HTR-8/SVneo (cell line): ENCODE data around the gene KCNJ4.

Experiments
- DNase-seq: peaks from one replicate; pipeline ENCODE4 v3.0.0; 2011; ENCODE audit warnings: low spot score, mixed read lengths; ENCODE audit not compliant: insufficient read length
- FAIRE-seq: peaks from 2 replicates; lab custom pipeline; 2011; peaks lifted over from hg19 to GRCh38; lab: Jason Lieb, UNC

KCNJ4 gene

DNA sequence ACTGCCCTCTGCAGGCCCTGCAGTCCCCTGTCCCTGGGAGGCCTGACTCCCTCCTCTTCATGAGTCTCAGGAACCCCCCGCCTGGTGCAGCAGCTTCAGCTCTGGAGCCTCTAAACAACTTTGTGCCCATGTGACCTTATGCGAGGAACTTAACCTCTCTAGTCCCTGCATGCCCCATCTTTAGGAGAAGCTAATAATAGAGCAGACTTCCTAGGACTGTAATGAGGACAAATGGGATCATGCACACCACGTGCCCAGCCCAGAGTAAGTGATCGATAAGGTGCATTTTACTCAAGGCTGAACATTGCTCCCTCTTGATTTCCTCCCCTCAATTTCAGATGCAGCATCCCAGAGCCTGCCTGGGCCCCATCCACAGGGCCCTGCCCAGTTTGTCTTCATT, 19.0 kb downstream of the KCNJ4 start:
- DNase-seq (no peak), FAIRE-seq (no peak)

DNA sequence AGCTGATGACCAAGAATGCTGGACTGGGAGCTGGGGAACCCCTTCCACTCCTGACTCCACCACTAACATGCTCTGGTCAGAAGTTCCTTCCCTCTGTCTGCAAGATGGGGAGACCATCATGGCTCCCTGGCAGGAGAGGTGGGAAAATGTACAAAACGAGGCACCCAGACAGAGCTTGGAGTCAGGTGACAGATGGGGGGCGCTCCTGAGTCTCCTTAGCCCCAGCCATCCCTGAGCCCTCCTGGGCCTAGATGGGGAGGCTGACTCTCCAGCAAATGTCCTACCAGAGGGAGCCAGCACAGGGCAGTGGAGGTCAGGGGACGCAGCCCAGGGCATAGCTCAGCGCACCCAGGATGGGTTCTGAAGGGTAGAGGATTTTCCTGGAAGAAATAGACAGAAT, 20.0 kb downstream of the KCNJ4 start:
- no peak for FAIRE-seq
- no peak for DNase-seq

DNA sequence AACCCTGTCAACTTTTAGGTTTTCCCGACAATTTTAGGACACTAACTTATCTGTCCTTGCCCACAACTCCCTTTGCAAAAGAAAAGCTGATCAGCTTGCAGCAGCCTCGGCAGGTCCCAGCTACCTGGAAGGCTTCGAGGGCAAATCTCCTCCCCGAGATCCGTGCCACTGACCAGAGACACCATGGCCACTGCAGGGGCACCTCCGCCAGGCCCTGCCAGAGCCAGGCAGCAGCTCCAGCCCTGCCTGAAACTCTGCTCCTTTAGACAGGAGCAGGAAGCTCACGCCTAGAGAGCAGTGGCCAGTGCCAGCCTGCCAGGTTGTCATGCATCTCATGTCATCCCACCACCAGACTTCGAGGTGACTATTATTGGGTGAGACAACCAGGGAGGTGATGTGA, 21.1 kb downstream of the KCNJ4 start:
- FAIRE-seq (no peak), DNase-seq (no peak)

DNA sequence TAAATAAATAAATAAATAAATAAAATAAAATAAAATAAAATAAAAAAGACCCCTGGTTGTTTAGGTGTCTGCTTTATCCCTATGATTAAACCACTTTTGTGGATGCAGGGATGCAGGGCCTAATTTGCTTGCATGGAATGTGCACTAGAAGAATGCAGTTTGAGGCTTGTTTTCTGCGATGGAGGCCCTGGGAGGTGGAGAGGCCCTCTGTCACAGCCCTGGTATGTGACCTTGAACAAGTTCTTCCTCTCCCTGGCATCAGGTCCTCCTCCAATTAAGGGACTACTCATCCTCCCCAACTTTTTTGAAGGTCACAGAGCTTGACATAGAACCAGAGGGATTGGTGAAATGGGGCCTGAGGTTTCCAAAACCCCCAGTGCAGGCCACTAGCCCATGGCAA, 22.7 kb downstream of the KCNJ4 start:
- DNase-seq (no peak), FAIRE-seq (no peak)

DNA sequence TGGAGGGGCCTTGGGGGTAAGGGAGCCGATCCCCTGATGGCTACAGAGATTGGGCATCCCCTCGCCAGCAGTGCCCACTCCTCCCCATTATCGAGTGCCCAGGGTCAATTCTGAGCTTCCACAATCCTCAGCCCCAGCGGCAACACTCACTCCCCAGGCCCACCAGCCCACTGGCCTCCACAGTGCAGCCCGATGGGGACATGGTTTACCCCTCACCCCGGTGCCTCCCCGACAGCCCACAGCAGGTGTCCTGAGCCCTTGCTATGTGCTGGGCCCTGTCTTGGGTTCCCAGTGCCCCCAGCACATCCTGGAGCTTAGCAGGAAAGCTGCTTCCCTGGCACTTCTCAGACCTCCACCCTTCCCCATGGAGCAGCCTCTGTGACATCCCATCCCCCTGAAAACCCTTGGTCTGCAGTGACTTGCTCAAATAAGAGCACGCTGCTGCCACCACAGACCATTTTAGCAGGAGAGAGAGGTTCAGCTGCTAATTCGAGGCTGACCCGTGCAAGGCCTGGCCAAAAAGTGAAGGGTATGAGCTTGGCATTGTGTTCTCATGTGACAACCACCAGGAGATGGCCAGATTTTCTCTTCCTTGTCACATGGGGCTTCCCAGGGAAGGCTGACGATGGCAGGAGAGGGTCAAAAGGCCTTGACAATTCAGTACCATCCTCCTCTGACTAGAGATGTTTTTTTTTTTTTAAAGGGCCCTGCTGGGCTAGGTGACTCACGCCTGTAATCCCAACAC, 23.6 kb downstream of the KCNJ4 start:
- FAIRE-seq = no peak

DNA sequence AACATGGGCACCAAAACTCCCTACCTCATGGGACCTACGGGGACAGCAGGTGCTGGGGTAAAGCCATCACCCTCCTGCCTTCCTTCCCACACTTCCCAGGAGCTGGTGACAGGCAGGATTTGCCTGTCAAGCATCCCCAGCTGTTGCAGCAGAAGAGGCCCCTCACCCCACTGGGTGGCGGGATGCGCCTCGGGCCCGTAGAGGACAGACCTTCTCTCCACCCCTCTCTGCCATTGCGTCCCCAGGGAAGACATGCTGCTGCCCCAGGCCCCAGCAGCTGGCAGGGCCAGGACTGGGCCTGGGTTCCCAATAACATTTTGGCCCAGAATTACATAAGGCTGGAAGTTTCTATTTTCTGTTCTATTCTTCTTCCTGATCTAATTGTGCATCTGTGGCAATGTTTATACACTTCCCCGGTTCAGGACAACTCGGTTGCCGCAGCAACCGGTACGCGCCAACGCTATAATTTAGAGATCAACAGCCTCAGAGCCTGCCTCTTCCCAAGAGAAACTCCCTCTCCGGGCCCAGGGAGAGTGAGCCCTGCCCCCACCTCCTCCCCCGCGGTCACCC, 25.4 kb downstream of the KCNJ4 start:
- FAIRE-seq (no peak), DNase-seq (no peak)

More for the DNA sequence above, 23.6 kb downstream of the KCNJ4 start:
- no peak for DNase-seq

DNA sequence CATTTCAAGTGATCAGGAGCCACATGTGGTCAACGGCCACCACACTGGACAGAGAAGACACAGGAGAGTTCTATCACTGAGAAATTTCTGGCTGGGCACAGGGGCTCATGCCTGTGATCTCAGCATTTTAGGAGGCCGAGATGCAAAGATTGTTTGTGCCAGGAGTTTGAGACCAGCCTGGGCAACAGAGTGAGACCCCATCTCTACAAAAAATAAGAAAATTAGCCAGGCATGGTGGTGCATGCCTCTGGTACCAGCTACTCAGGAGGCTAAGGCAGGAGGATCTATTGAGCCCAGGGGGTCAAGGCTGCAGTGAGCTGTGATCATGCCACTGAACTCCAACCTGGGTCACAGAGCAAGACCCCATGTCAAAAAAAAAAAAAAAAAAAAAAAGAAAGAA, 26.3 kb downstream of the KCNJ4 start:
- DNase-seq (no peak), FAIRE-seq (no peak)

DNA sequence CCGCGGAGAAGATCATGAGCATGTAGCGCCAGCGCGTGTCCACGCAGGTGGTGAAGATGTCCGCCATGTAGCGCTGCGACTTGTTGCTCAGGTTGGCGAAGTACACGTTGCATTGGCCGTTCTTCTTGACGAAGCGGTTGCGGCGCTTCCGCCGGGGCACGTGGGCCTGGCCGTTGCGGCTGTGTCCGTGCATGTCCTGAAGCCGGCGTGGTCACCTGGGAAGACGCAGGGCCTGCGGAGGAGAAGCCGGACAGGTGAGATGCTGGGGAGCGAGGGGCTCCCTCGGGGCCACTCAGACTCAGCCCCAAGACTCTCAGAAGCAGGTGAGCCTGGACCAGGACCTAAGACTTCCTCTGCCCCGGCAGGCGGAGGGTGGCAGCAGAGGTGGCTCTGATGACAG, 27.1 kb downstream of the KCNJ4 start:
- FAIRE-seq = no peak

DNA sequence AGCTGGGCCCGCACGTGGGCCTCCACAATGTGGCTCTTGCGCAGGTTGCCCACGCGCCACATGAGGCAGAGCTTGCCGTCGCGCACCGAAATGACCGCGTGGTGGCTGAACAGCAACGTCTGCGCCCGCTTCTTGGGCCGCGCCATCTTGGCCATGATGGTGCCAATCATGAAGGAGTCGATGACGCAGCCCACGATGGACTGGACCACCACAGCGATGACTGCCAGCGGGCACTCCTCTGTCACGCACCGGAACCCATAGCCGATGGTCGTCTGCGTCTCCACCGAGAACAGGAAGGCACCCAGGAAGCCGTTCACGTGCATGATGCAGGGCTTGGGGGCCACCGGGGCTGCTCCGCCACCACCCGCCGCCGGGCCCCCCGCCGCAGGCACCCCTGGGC, 27.5 kb downstream of the KCNJ4 start:
- FAIRE-seq (no peak), DNase-seq (no peak)

More for the DNA sequence above, 27.1 kb downstream of the KCNJ4 start:
- DNase-seq = no peak

DNA sequence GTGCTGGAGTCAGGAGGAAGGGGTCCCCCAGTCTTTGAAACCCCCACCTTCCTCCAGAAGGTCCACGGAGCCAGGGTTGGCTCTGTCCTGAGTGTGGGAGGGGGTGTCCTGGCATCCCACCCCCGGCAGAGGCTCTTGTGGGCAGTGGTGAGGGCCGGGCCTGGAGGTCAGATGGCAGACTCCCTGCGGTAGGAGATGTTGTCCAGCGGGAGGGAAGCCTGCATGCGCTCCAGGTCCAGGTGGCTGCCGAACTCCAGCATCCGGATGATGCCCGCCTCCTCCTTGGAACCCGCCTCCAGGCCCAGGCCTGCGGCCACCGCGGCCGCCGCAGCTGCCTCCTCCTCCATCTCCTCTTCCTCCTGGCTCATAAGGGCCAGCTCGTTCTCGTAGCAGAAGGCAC, 28.4 kb downstream of the KCNJ4 start:
- DNase-seq = no peak
- no peak for FAIRE-seq

DNA sequence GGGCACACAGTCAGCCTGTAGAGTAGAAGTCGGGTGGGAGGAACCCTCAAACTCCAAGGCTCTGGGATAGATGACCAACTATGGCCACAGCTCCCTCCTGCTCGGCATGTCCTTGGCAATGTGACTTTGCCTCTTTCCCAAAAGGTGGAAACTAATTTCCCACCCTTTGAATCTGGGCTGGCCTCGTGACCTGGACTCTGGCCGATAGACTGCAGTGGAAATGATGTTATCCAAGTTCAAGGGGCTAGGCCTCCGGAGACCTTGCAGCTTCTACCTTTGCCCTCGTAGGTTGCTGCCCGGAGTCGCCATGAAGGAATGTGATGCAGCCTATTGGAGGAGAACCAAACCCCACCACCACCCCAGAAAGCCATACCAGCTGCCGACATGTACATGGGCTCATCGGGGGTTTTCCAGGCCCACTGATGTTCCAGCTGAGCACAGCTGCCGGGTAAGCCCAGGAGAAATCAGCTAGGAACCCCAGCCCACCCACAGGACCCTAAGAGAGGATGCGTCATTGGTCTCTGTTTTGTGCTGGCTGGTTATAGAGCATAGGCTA, 30.4 kb downstream of the KCNJ4 start:
- DNase-seq (no peak), FAIRE-seq (no peak)

DNA sequence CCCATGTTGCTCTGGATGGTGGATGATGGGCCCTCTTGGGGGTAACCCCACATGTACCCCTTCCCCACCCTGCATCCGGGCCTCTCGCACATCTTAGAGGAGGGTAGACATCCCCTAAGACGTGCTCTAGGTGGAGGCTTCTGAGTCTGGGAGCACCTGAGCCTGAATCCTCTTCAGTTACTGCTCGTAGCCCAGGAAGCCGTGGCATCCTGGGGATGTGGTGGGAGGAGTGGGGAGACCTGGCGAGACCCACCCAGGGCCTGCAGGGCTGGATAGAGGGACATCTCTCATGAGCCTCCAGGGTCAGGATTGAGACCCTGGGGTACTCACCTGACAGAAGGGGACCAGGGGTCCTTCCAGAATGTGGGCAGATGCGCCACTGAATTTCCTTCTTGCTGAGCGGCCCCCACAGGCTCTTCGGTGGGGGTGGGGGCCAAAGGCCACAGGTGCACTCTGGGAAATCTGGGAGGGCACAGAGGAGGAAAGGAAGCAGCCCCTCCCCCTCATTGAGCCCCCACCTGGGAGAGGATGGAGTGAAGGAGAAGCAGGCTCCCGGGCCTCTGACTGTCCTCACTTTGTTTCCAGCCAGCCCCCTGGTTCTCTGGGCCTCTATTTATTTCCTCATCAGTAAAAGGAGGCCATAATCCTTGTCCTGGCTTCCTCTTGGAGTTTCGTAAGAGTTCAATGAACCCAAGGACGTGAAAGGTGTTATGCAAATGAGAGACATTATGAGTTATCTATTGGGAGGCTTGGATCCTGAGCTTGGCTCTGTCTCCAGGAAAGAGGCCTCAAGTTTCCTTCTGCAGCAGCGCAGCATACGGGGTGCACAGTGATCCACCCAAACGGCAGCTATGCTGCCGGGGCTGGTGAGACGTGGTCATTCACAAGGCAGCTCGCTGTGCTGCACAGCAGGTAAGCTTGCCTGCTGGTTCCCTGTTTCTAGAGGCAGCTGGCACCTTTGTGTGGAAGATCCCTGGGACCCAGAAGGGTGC, 31.2 kb downstream of the KCNJ4 start:
- DNase-seq = no peak
- no peak for FAIRE-seq

DNA sequence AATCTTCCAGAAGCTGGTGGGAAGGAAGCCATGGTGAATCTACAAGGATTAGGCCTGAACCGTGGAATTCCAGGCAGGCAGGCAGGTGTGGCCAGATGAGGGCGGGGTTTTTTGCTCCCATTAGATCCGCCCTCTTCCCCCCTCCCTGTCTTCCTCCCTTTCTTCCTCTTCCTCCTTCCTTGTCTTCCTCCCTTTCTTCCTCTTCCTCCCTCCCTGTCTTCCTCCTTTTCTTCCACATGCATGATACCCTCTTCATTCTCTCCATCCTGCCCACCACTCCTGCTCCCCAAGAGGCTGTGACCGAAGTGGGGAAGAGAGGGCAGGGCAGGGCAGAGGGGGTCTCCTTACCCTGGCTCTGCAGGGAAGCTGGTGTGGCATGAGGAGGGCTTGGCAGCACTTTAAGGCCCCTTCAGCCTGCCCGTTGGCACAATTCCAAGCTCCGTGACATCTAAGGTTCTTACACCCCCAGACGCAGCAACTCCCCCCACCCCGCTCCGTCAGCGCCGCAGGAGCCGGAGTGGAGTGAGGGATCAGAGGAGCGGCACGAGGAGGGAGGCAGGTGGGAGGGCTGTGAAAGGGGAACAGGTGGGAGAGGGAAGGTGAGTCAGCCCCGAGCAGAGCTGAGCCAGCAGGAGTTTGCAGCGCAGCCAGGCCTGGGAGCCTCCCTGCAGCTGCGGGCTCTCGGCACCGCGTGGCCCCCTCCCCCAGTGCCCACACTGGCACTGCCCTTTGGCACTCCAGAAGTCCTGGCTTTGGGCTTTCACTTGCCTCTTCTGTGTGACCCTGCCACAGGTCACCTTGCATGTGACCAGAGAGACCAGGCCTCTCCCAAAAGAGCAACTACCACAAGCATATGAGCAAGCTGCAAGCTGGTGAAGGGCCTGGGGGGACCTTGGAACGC, 32.1 kb downstream of the KCNJ4 start:
- DNase-seq = no peak

DNA sequence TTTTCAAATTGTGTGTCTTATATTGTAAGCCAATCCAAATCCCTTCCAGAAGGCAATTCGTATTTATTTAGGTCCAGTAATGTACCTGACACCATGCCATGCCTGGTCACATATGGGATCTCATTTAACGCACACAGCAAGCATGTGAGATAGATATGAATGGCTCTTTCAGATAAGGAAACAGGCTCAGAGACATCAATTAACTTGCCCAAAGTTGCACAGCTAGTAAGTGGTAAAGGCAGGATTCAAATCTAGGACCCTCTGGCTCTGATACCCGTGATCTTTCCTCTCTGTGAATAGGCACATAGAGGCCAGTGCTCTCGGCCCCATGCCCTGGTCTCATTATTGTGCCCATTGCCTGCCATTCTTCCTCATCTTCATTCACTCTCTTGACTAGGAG, 34.3 kb downstream of the KCNJ4 start:
- FAIRE-seq = no peak
- no peak for DNase-seq

More for the DNA sequence above, 32.1 kb downstream of the KCNJ4 start:
- FAIRE-seq = no peak

DNA sequence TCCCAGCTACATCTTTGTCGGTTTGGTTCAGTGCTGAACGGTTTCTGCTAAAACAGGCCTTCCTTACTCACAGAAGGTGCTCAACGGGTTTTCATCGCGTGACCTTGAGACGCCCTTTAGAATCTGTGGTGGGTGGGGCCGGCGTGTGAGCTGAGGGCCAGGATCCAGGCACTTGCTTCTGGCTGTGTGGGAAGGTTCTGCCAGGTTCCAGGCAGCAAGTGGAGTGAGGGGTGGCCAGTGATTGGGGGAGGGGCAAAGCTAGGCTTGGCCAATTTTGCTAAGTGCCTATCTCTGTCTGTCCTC, 35.2 kb downstream of the KCNJ4 start:
- DNase-seq (no peak), FAIRE-seq (no peak)

DNA sequence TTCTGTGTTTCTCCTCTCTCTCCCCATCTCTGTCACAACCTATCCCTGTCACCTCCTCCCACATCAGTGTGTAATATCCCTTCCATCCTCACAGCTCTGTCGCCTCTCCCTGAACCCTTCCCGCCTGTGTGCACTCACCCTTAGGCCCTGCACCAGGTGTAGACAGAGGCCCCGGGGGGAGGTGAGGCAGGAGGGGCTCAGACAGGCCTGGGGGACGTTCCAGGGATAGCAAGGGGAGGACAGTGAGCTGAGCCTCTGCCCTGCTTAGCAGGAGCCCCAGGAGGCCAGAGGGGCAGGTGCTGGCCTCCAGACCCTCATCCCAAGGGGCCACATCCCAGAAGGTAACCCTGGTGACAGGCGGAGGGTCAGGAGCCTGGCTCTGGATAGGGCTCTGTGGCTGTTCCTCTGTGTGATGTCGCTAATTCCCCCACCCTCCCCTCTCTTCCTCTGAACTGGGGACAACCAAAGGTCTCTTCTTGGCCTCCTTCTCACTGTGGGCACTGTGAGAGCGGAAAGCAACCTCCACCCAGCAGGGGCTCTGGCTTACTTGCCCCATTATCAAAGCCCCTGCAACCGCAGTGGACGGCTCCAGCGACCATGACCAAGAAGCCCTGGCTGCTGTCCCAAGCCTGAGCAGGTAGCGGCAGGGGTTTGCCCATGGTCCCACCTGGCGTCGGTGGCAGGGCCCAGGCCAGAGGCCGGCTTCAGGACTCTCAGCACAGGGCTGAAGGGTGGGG, 35.7 kb downstream of the KCNJ4 start:
- FAIRE-seq = no peak
- no peak for DNase-seq

DNA sequence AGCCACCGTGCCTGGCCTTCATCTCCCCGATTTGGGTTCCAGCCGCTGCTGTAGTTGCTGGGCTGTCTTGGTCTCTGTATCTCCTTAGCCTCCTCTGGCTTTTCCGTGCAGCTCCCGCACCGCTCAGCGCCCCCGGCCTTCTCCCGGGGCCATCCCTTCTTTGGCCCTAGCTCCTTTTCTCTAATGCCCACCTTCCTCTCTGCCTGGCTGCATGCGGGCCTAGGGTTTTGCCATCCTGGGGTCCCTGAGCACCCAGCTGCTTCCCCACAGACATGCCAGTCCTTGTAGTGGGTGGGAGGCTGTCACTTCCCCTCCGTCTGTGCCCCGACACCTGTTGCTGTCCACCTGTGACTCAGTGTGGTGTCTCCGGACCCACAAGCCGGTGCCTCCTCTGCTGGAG, 36.4 kb downstream of the KCNJ4 start:
- DNase-seq = no peak
- FAIRE-seq = no peak

DNA sequence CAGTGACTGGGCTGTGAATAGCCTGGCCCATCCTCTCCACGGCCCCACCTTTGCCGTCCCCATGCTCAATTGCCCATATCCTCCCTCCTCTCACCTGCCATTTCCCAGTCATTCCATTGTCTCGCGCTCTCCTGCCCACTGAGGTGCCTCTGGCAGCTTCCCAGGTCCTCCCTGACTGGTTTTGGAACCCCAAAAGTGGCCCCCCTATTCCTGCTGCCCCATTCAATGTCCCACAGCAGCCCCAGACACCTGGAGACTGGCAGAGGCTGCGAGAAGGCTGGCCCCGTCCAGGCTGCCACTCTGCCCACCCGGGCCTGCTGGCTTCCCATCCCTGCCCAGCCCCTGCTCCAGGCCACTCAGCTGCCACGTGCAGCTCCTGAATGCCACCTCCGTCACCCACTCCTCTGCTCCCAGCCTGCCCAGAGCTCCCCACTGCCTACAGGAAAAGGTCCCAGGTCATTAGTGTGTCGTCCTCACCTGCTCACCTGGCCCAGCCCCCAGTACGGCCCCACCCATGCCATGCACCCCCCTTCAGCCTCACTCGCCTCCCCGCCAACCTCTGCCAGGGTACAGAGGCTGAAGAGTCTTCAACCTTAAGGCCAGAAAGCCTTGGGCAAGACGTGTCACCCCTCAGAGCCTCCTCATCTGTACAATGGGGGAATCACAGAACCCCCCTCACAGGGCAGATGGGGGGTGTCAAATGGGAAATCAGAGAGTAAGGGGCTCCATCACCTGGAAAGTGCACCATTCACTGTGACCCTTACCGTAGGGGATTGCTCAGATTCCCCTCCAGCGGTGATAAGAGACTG, 37.5 kb downstream of the KCNJ4 start:
- DNase-seq = no peak
- FAIRE-seq = no peak
